ENCODE measurements around the gene JOSD1.

GRCh38 chr22:38727123-38727522 lies 26.4 kb upstream of the JOSD1 start:
- TF ChIP-seq POLR2A (IDR thresholded peaks at IDR 0.05; ENCODE audit: low read depth) (no peak), EP300 (IDR thresholded peaks at IDR 0.05) (no peak), CTCF (IDR thresholded peaks at IDR 0.05) (no peak)

Measured in esophagus muscularis mucosa (tissue), 4 donors.